HEK293 (cell line): ENCODE measurements around the gene WRAP73.

ENCODE experiments used
- GFI1B ChIP-seq: fragments of 450-650 bp; formaldehyde crosslinking; IDR thresholded peaks from 2 replicates; pipeline ENCODE4 v1.5.1; 2016; ENCODE audit warnings: missing biosample characterization, missing genetic modification characterization
- HOXC10 ChIP-seq: sonication (generic); formaldehyde crosslinking; IDR thresholded peaks from 2 replicates; pipeline ENCODE4 v1.8.1; 2023; ENCODE audit warnings: mild to moderate bottlenecking, missing genetic modification reagents
- KLF10 ChIP-seq: fragments of 450-650 bp; IDR thresholded peaks from 2 replicates; pipeline ENCODE4 v1.5.1; 2018; ENCODE audit warnings: missing biosample characterization, mild to moderate bottlenecking, missing genetic modification characterization
- KLF7 ChIP-seq: fragments of 450-650 bp; formaldehyde crosslinking; IDR thresholded peaks from 2 replicates; pipeline ENCODE4 v1.5.1; 2016; ENCODE audit warnings: missing biosample characterization, missing genetic modification characterization, borderline replicate concordance
- MYNN ChIP-seq: fragments of 450-650 bp; formaldehyde crosslinking; IDR thresholded peaks from 2 replicates; pipeline ENCODE4 v1.5.1; 2016; ENCODE audit warnings: missing biosample characterization, missing genetic modification characterization, borderline replicate concordance
- REST ChIP-seq: fragments of 450-650 bp; formaldehyde crosslinking; IDR thresholded peaks from 2 replicates; pipeline ENCODE4 v1.5.1; 2016; ENCODE audit warnings: missing biosample characterization, missing genetic modification characterization
- SALL2 ChIP-seq: fragments of 450-650 bp; formaldehyde crosslinking; IDR thresholded peaks from 2 replicates; pipeline ENCODE4 v1.5.0; 2017; ENCODE audit warnings: missing biosample characterization, mild to moderate bottlenecking, missing genetic modification characterization, borderline replicate concordance
- SCRT2 ChIP-seq: fragments of 450-650 bp; formaldehyde crosslinking; IDR thresholded peaks from 2 replicates; pipeline ENCODE4 v1.5.1; 2016; ENCODE audit warnings: missing biosample characterization, missing genetic modification characterization
- SP2 ChIP-seq: fragments of 450-650 bp; formaldehyde crosslinking; IDR thresholded peaks from 2 replicates; pipeline ENCODE4 v1.5.1; 2016; ENCODE audit warnings: missing biosample characterization, missing genetic modification characterization
- ZFP69B ChIP-seq: fragments of 450-650 bp; formaldehyde crosslinking; IDR thresholded peaks from 2 replicates; pipeline ENCODE4 v1.5.1; 2016; ENCODE audit warnings: missing biosample characterization, missing genetic modification characterization
- ZIC2 ChIP-seq: fragments of 450-650 bp; formaldehyde crosslinking; IDR thresholded peaks from 2 replicates; pipeline ENCODE4 v1.5.1; 2016; ENCODE audit warnings: missing biosample characterization, missing genetic modification characterization
- ZNF239 ChIP-seq: fragments of 450-650 bp; formaldehyde crosslinking; IDR thresholded peaks from 2 replicates; pipeline ENCODE4 v1.5.1; 2016; ENCODE audit warnings: missing biosample characterization, missing genetic modification characterization
- ZNF280C ChIP-seq: fragments of 450-650 bp; formaldehyde crosslinking; IDR thresholded peaks from 2 replicates; pipeline ENCODE4 v1.5.1; 2016; ENCODE audit warnings: missing biosample characterization, missing genetic modification characterization
- ZNF280D ChIP-seq: fragments of 450-650 bp; formaldehyde crosslinking; IDR thresholded peaks from 2 replicates; pipeline ENCODE4 v1.5.1; 2016; ENCODE audit warnings: missing biosample characterization, missing genetic modification characterization
- ZNF335 ChIP-seq: fragments of 450-650 bp; formaldehyde crosslinking; conservative IDR thresholded peaks from 2 replicates; pipeline ENCODE4 v1.5.1; 2016; ENCODE audit warnings: missing biosample characterization, missing genetic modification characterization
- ZNF354C ChIP-seq: fragments of 450-650 bp; formaldehyde crosslinking; IDR thresholded peaks from 2 replicates; pipeline ENCODE4 v1.5.1; 2016; ENCODE audit warnings: missing biosample characterization, missing genetic modification characterization, low read depth, borderline replicate concordance
- ZNF404 ChIP-seq: fragments of 450-650 bp; formaldehyde crosslinking; IDR thresholded peaks from 2 replicates; pipeline ENCODE4 v1.5.1; 2017; ENCODE audit warnings: missing biosample characterization, missing genetic modification characterization
- ZNF423 ChIP-seq: fragments of 450-650 bp; formaldehyde crosslinking; IDR thresholded peaks from 2 replicates; pipeline ENCODE4 v1.5.1; 2016; ENCODE audit warnings: missing biosample characterization, missing genetic modification characterization
- ZNF529 ChIP-seq: fragments of 450-650 bp; formaldehyde crosslinking; IDR thresholded peaks from 2 replicates; pipeline ENCODE4 v1.5.1; 2017; ENCODE audit warnings: missing genetic modification characterization, missing biosample characterization; ENCODE audit not compliant: insufficient replicate concordance
- ZNF548 ChIP-seq: fragments of 450-650 bp; formaldehyde crosslinking; IDR thresholded peaks from 2 replicates; pipeline ENCODE4 v1.5.1; 2016; ENCODE audit warnings: missing biosample characterization, missing genetic modification characterization
- ZNF580 ChIP-seq: fragments of 450-650 bp; formaldehyde crosslinking; IDR thresholded peaks from 2 replicates; pipeline ENCODE4 v1.5.1; 2016; ENCODE audit warnings: missing biosample characterization, missing genetic modification characterization
- ZNF621 ChIP-seq: fragments of 450-650 bp; formaldehyde crosslinking; IDR thresholded peaks from 2 replicates; pipeline ENCODE4 v1.5.1; 2017; ENCODE audit warnings: missing biosample characterization, missing genetic modification characterization
- ZNF624 ChIP-seq: fragments of 450-650 bp; formaldehyde crosslinking; IDR thresholded peaks from 2 replicates; pipeline ENCODE4 v1.5.1; 2017; ENCODE audit warnings: missing biosample characterization, missing genetic modification characterization
- ZNF791 ChIP-seq: fragments of 450-650 bp; formaldehyde crosslinking; IDR thresholded peaks from 2 replicates; pipeline ENCODE4 v1.5.1; 2016; ENCODE audit warnings: missing biosample characterization, missing genetic modification characterization
- ZNF792 ChIP-seq: fragments of 450-650 bp; formaldehyde crosslinking; IDR thresholded peaks from 2 replicates; pipeline ENCODE4 v1.5.1; 2016; ENCODE audit warnings: missing biosample characterization, missing genetic modification characterization
- ZSCAN5A ChIP-seq: fragments of 450-650 bp; formaldehyde crosslinking; IDR thresholded peaks from 2 replicates; pipeline ENCODE4 v1.5.1; 2016; ENCODE audit warnings: missing biosample characterization, missing genetic modification characterization
- ZXDB ChIP-seq: fragments of 450-650 bp; formaldehyde crosslinking; IDR thresholded peaks from 2 replicates; pipeline ENCODE4 v1.5.1; 2016; ENCODE audit warnings: missing biosample characterization, missing genetic modification characterization

Gene WRAP73

GRCh38 chr1:3625151-3625907 is 24.6 kb downstream of the WRAP73 start (continued):
- TF ChIP-seq ZNF280D (tag by site-specific recombination) (no peak), KLF7 (tag by site-specific recombination) (0 out of 2 replicates have a peak, but pooled peaks have one; percentile 19), ZFP69B (no peak), ZNF792 (no peak), ZNF529 (tag by site-specific recombination) (no peak), ZNF621 (tag by site-specific recombination) (no peak), ZNF354C (tag by site-specific recombination) (no peak), ZNF404 (tag by site-specific recombination) (no peak), ZXDB (tag by site-specific recombination) (no peak), ZIC2 (tag by site-specific recombination) (peak; percentile 61), ZNF280C (tag by site-specific recombination) (no peak), ZNF580 (tag by site-specific recombination) (no peak), KLF10 (tag by site-specific recombination) (no peak), GFI1B (tag by site-specific recombination) (no peak), ZNF423 (0 out of 2 replicates have a peak, but pooled peaks have one; percentile 12), ZNF791 (tag by site-specific recombination) (no peak), ZSCAN5A (tag by site-specific recombination) (no peak), HOXC10 (CRISPR knock-in tag) (no peak), ZNF548 (tag by site-specific recombination) (no peak), ZNF624 (no peak), REST (tag by site-specific recombination) (peak; percentile 92), SALL2 (tag by site-specific recombination) (no peak), ZNF239 (tag by site-specific recombination) (no peak), SP2 (tag by site-specific recombination) (peak; percentile 45), MYNN (tag by site-specific recombination) (no peak), ZNF335 (peak; percentile 67), SCRT2 (tag by site-specific recombination) (peak; percentile 66)
